Esophagus squamous epithelium (tissue), 5 donors: ENCODE results near the gene ZSWIM3. TPM values are rescaled to one million over a fixed set of nuclear protein-coding genes. Genes with fewer than 3 reads are reported as not detected.
A peak's percentile ranks its signal among the peaks of the same experiment; 100 is the strongest.

Source experiments
- DNase-seq: peaks from one replicate; lab custom pipeline; 2025; lab: John Stamatoyannopoulos, UW
- H3K27ac ChIP-seq, 4 donors: fragments of 200-600 bp; sonication (generic); one replicate each; pipeline ENCODE4 v1.5.1; 2016 to 2019; ENCODE audit warnings: mild to moderate bottlenecking in 1 of 4
- H3K27me3 ChIP-seq, 4 donors: fragments of 200-600 bp; sonication (generic); 1 replicate in 3 of 4; 2 replicates in 1 of 4; pipeline versions ENCODE4 v1.5.1 to v1.6.0; 2017 to 2021; ENCODE audit warnings: antibody characterized with exemption in 1 of 4
- H3K36me3 ChIP-seq, 3 donors: fragments of 200-600 bp; sonication (generic); one replicate each; pipeline ENCODE4 v1.5.1; 2016 to 2019
- H3K4me1 ChIP-seq, 3 donors: fragments of 200-600 bp; sonication (generic); one replicate each; pipeline ENCODE4 v1.5.1; 2017 to 2019
- H3K4me3 ChIP-seq, 4 donors: fragments of 200-600 bp; sonication (generic); 1 replicate in 3 of 4; 2 replicates in 1 of 4; pipeline ENCODE4 v1.5.1; 2016 to 2019; ENCODE audit warnings: mild to moderate bottlenecking in 2 of 4, moderate library complexity in 1 of 4
- H3K9me3 ChIP-seq, 3 donors: fragments of 200-600 bp; sonication (generic); one replicate each; pipeline ENCODE4 v1.5.1; 2016 to 2019
- CTCF ChIP-seq, 6 experiments: fragments of 450-650 bp in 4 of 6; fragments of 200-600 bp in 2 of 6; sonication (generic) in 2 of 6; IDR thresholded peaks; one replicate each; pipeline ENCODE4 v1.5.1; 2016 to 2019; ENCODE audit warnings: antibody characterized with exemption in 6 of 6, mild to moderate bottlenecking in 4 of 6, moderate library complexity in 4 of 6
- POLR2A ChIP-seq, 4 donors: fragments of 450-650 bp; IDR thresholded peaks; one replicate each; pipeline ENCODE4 v1.6.1; 2017; ENCODE audit warnings: antibody characterized with exemption in 4 of 4, mild to moderate bottlenecking in 4 of 4, moderate library complexity in 3 of 4
- WGBS, 2 donors: methylation state at CpG; one replicate each; pipeline ENCODE4 v1.1.5; 2018; 5-methylcytosine and 5-hydroxymethylcytosine counted together
- intact Hi-C: fragments of 100-400 bp; cut with DNase I; formaldehyde crosslinking; loops from one replicate; pipeline ENCODE4 v1.15.0; 2022
- total RNA-seq, 4 donors: library from RNA; depleted of rRNA; stranded (reverse); fragments of >200 nt; gene quantifications; one replicate each; pipeline ENCODE4 v1.1.0, GENCODE V29; 2016
- donor health status: DM: yes; HTN: yes; CAD: no.

ZSWIM3 gene
- total RNA-seq, 4 donors from 2014 or later: 1.1 to 3.2 (median 2.5) TPM

- WGBS, 2 donors: 82 to 92% methylated on average over 4 of the region's 4 CpGs
- Histone ChIP-seq H3K4me1 (peaks cover 15 to 33% (median 18%) of the 10 kb centered on the region in 3 donors), H3K27ac (no peak overlapping the region), H3K27me3 (peaks cover 0 to 29% (median 0%) of the 10 kb centered on the region in 4 donors), H3K36me3 (no peaks in the 10 kb centered on the region), H3K4me3 (no peak overlapping the region), H3K9me3 (no peaks in the 10 kb centered on the region)
- DNase-seq: no peak
- no peak for TF ChIP-seq POLR2A (IDR thresholded peaks at IDR 0.05)
- no peak for TF ChIP-seq CTCF (IDR thresholded peaks at IDR 0.05)
- intact Hi-C loops: loop anchor here (10.0 kb wide), 1 partner anchor 145 kb away; no protein-coding TSS in a partner anchor
Observed at GRCh38 chr20:45819466-45819865, 37.9 kb upstream of the ZSWIM3 start.

GRCh38 chr20:45821947-45822346 lies 35.5 kb upstream of the ZSWIM3 start:
- Histone ChIP-seq H3K36me3 (no peaks in the 10 kb centered on the region), H3K9me3 (no peaks in the 10 kb centered on the region), H3K27ac (no peak overlapping the region), H3K4me1 (peaks cover 18 to 49% (median 21%) of the 10 kb centered on the region in 3 donors), H3K27me3 (peaks cover 0 to 31% (median 0%) of the 10 kb centered on the region in 4 donors), H3K4me3 (no peak overlapping the region)
- DNase-seq: no peak
- TF ChIP-seq CTCF (IDR thresholded peaks at IDR 0.05): no peak
- no peak for TF ChIP-seq POLR2A (IDR thresholded peaks at IDR 0.05)
- intact Hi-C loops: no loop called here
- 75 to 76% methylated on average over 2 of the region's 2 CpGs for WGBS, 2 donors

GRCh38 chr20:45822857-45823256 lies 34.6 kb upstream of the ZSWIM3 start:
- H3K27me3 ChIP-seq: peaks cover 0 to 31% (median 0%) of the 10 kb centered on the region in 4 donors
- intact Hi-C loops: no loop called here
- H3K4me1 ChIP-seq: peaks cover 18 to 43% (median 21%) of the 10 kb centered on the region in 3 donors
- peak overlapping the region in 2 of 4 donors; percentile 0 to 45 for H3K4me3 ChIP-seq
- H3K27ac ChIP-seq: no peak overlapping the region
- H3K9me3 ChIP-seq: no peaks in the 10 kb centered on the region
- no peaks in the 10 kb centered on the region for H3K36me3 ChIP-seq
- no peak for DNase-seq
- TF ChIP-seq CTCF (IDR thresholded peaks at IDR 0.05): no peak
- TF ChIP-seq POLR2A (IDR thresholded peaks at IDR 0.05): no peak
- WGBS, 2 donors: 0 to 10% methylated on average over 2 to 12 of the region's 24 CpGs

- Histone ChIP-seq H3K9me3 (no peaks in the 10 kb centered on the region), H3K36me3 (no peaks in the 10 kb centered on the region), H3K27me3 (peaks cover 0 to 31% (median 0%) of the 10 kb centered on the region in 4 donors), H3K4me1 (peaks cover 18 to 53% (median 25%) of the 10 kb centered on the region in 3 donors), H3K4me3 (peak overlapping the region; percentile 9 to 44 (median 28)), H3K27ac (peak overlapping the region in 1 of 4 donors; percentile 12)
- DNase-seq: no peak
- WGBS, 2 donors: 12 to 29% methylated on average over 24 to 42 of the region's 57 CpGs
- intact Hi-C loops: no loop called here
- TF ChIP-seq POLR2A (IDR thresholded peaks at IDR 0.05): no peak
- peak; percentile 10 to 49 (median 34) for TF ChIP-seq CTCF (IDR thresholded peaks at IDR 0.05)
Observed at GRCh38 chr20:45823949-45824835, 33.2 kb upstream of the ZSWIM3 start.
